COR-L47 (cell line): Measurements from ENCODE around the gene PVRIG.
"Not testable (repeated sequence)": the region's sequence is repeated elsewhere in the genome, so short reads cannot be mapped to it uniquely, and the experiment has no call there.

ENCODE experiments used
- DNase-seq: peaks from one replicate; lab custom pipeline; 2025; lab: John Stamatoyannopoulos, UW

PVRIG gene

GRCh38 chr7:100195222-100195621, 24.5 kb upstream of the PVRIG start:
- no peak for DNase-seq

GRCh38 chr7:100195901-100196322, 23.8 kb upstream of the PVRIG start:
- not testable (repeated sequence) for DNase-seq

GRCh38 chr7:100198266-100198665, 21.5 kb upstream of the PVRIG start:
- no peak for DNase-seq

GRCh38 chr7:100200693-100201092, 19.1 kb upstream of the PVRIG start:
- no peak for DNase-seq

- DNase-seq: no peak
These were observed 15.3 kb upstream of the PVRIG start for GRCh38 chr7:100204454-100204853.

GRCh38 chr7:100208911-100209408, 10.8 kb upstream of the PVRIG start:
- no peak for DNase-seq

- no peak for DNase-seq
These were observed 10.3 kb upstream of the PVRIG start for GRCh38 chr7:100209493-100209892.

GRCh38 chr7:100210805-100211204, 8.9 kb upstream of the PVRIG start:
- DNase-seq: no peak

GRCh38 chr7:100211342-100211780, 8.4 kb upstream of the PVRIG start:
- no peak for DNase-seq

- no peak for DNase-seq
These were observed 7.0 kb upstream of the PVRIG start for GRCh38 chr7:100212631-100213286.

- no peak for DNase-seq
These were observed 6.1 kb upstream of the PVRIG start for GRCh38 chr7:100213672-100214071.

- not testable (repeated sequence) for DNase-seq
These were observed 5.4 kb upstream of the PVRIG start for GRCh38 chr7:100214356-100214755.

GRCh38 chr7:100215895-100216294, 3.9 kb upstream of the PVRIG start:
- no peak for DNase-seq

- DNase-seq: peak; percentile 61
These were observed 1.8 kb upstream of the PVRIG start for GRCh38 chr7:100217934-100218333.

GRCh38 chr7:100219271-100219737, 445 bp upstream of the PVRIG start:
- DNase-seq: no peak

GRCh38 chr7:100220586-100221230, 959 bp downstream of the PVRIG start:
- DNase-seq: no peak

GRCh38 chr7:100221231-100221718, 1.5 kb downstream of the PVRIG start:
- no peak for DNase-seq

GRCh38 chr7:100221767-100222444, 2.2 kb downstream of the PVRIG start:
- no peak for DNase-seq

GRCh38 chr7:100222445-100223132, 2.8 kb downstream of the PVRIG start:
- DNase-seq: no peak

- not testable (repeated sequence) for DNase-seq
These were observed 3.7 kb downstream of the PVRIG start for GRCh38 chr7:100223376-100223927.

- DNase-seq: not testable (repeated sequence)
These were observed 5.1 kb downstream of the PVRIG start for GRCh38 chr7:100224891-100225290.
